ENCODE measurements around the gene HOXA4.

The HOXA4 gene

DNA sequence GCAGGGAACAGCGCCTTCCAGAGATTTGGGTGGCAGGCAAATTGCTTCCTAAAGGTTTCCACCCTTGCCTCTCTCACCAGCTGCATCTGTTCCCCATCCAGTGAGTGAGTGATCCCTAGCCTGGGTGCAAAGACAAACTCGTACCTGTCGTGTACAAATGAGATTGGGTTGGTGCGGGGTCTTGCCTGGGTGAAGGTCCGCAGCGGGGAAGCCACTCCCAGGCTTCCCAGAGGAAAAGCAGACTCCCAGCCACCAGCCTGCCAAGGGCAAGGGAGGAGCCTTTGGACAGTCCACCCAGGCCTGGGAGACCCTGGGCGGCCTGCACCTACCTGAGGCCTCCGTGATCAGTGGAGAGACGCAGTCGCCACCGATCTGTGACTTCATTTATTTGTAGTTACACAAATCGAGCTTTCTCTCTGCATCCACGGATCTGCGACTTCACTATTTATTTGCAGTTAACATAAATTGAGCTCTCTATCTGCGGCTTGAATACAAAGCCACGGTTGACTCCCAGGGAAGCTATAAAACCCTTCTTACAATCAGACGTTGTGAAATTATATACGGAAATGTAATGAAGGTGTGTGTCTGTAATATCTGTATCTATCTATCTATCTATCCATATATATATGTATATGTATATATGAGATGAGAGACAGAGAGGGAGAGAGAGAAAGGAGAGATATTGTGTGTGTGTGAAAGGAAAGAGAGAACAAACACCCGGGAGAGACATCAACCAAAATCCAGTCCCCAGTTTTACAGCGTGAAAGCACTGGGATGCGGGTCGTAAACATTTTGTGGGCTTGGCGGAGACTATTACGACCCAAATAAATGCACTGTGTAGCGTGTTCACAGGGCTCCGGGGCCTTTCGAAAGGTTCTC lies 28.9 kb upstream of the HOXA4 start:
- DNase-seq: peak; percentile 4
- Histone ChIP-seq H3K36me3 (no peaks in the 10 kb centered on the region), H3K27me3 (peaks cover 97% of the 10 kb centered on the region), H3K4me3 (ENCODE audit: low read depth, low read length) (no peak overlapping the region), H3K4me1 (no peaks in the 10 kb centered on the region), H3K9me3 (no peaks in the 10 kb centered on the region)
- TF ChIP-seq, protein P1, sequence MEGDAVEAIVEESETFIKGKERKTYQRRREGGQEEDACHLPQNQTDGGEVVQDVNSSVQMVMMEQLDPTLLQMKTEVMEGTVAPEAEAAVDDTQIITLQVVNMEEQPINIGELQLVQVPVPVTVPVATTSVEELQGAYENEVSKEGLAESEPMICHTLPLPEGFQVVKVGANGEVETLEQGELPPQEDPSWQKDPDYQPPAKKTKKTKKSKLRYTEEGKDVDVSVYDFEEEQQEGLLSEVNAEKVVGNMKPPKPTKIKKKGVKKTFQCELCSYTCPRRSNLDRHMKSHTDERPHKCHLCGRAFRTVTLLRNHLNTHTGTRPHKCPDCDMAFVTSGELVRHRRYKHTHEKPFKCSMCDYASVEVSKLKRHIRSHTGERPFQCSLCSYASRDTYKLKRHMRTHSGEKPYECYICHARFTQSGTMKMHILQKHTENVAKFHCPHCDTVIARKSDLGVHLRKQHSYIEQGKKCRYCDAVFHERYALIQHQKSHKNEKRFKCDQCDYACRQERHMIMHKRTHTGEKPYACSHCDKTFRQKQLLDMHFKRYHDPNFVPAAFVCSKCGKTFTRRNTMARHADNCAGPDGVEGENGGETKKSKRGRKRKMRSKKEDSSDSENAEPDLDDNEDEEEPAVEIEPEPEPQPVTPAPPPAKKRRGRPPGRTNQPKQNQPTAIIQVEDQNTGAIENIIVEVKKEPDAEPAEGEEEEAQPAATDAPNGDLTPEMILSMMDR (IDR thresholded peaks at IDR 0.05; ENCODE audit: low read depth, low read length): no peak

DNA sequence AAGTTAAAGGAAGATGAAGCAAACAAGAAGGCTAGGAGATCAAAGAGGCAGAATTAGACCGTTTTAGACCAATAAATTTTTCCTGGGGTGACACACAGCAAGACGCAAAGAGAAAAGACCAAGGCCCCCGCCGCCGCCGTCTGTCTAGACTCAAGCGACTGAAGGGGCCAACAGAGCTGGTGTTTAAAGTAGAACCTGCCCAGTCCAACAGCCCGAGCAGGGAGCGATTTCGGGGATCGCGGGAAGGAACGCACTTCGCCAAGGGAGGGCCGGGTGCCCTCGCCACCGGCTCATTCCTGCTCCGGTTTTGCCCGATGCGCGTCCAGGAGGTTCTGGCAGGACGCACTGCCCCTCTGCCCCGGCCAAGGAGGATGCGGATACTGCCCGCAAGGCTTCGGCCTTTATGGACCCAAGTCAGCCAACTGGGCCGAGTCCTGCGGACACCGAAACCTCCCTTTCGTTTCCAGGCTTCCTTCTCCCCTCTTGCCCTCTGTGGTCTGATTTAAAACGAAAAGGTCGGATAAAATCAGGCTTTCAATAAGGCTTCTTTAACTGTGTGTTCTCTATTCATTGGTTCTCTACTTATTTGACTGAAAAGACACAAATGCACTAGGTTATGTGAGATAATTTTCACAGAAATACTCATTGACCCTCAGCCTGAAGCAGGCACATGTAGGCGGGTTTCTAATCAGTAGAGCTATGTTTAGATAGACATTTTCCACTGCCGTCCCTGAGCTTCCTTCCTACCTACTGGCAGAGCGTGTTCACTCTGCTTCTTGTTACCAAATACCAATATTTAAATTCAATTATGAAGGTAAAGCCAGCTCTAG lies 28.1 kb upstream of the HOXA4 start:
- Histone ChIP-seq H3K36me3 (no peaks in the 10 kb centered on the region), H3K27me3 (peaks cover 97% of the 10 kb centered on the region), H3K9me3 (no peaks in the 10 kb centered on the region), H3K4me1 (no peaks in the 10 kb centered on the region), H3K4me3 (ENCODE audit: low read depth, low read length) (no peak overlapping the region)
- TF ChIP-seq, protein P1 (IDR thresholded peaks at IDR 0.05; ENCODE audit: low read depth, low read length): no peak
- peak; percentile 4 for DNase-seq

DNA sequence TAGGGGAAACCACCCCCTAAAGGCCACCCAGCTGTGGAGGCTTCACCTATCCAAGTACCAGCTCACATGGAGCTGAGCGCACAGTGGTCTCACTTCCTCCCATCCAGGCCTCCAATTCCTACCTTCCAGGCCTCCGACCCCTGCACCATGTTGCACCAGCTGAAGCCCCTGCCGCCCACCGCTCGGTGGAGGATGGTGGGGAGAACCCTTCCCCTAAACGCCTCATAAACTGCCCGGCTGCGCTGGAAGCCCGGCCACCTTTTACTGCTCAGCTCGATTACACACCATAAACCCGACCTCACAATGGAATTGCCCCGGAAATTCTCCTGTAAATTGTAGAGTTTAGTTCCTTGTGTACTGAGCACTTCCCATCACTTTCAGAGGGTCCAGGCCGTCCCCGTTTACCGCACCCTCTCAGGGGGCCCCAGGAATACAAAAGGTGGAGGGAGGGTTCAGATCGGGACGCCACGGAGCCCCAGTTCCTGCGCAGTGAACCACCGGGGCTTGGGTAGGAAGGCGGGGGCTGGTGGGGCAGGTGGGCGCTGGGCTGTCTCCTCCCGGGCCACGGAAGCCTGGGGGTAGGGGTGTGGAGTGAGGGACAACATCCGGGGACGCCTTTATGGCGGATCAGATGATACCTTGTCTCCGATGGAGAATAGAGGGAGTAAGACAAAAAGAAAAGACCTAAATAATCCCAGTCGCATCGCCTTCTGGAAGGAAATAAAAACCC lies 27.3 kb upstream of the HOXA4 start:
- no peak overlapping the region for H3K4me3 ChIP-seq (ENCODE audit: low read depth, low read length)
- H3K36me3 ChIP-seq: no peaks in the 10 kb centered on the region
- H3K9me3 ChIP-seq: no peaks in the 10 kb centered on the region
- H3K4me1 ChIP-seq: no peaks in the 10 kb centered on the region
- TF ChIP-seq, protein P1 (IDR thresholded peaks at IDR 0.05; ENCODE audit: low read depth, low read length): no peak
- peak; percentile 2 for DNase-seq
- peaks cover 97% of the 10 kb centered on the region for H3K27me3 ChIP-seq

DNA sequence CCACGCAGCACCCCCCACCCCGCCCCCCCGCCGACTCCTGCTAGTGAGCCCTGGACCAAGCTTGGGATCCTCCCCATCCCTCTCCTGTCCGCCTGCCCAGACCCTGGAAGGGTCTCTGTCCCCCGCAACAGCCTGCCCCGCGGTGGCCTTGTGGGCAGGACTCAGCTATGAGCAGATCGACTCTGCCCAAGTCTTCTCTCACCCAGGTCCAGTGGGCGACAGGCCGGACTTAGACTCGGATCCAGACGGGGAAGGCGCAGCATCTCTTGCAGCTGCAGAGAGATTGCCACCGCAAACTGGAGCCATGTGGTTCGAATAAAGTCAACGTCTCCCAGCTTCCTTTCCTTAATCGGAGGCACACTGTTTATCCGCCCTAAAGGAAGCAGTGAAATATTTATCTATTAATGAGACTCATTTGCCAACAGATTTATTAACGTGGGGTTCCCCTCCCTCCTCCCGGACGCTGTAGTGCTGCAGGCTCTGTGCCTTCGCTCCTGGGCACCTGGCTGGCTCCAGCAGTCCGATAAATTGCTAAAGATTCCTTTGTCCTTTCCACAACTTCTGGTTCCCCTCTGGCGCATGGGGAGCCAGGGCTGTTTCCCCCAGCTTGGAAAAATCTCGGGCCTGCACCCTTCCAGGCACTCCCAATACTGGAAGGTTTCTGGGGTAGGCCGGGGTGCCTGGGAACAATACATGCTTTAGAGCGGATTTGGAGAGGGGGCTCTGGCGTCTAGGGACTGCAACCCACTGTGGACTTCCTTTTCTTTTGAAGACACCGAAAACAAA lies 26.6 kb upstream of the HOXA4 start:
- TF ChIP-seq, protein P1 (IDR thresholded peaks at IDR 0.05; ENCODE audit: low read depth, low read length): no peak
- peak; percentile 2 for DNase-seq
- Histone ChIP-seq H3K9me3 (no peaks in the 10 kb centered on the region), H3K36me3 (no peaks in the 10 kb centered on the region), H3K27me3 (peaks cover 97% of the 10 kb centered on the region), H3K4me3 (ENCODE audit: low read depth, low read length) (no peak overlapping the region), H3K4me1 (no peaks in the 10 kb centered on the region)

DNA sequence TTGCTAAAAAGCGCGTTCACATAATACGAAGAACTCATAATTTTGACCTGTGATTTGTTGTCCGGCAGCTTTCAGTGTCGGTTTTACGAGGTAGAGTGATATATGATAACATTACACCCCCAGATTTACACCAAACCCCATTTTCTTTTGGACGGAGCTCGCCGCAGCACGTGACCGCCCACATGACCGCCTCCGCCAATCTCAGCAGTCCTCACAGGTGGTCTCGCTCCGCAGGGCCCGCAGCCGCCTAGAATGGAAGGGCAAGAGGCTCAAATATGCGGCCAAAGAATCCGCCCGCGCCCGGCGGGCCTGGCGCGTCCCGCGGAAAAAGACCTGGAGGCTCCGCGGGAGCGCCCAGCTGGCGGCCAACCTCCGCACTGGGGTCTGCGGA lies 25.9 kb upstream of the HOXA4 start, which contains the start of gene HOXA7:
Gene HOXA7 (minus strand): TSS at position 168 of the 391 bp plus-strand sequence. CDS start 130 bp downstream, at position 38.
- Histone ChIP-seq H3K9me3 (no peaks in the 10 kb centered on the region), H3K4me3 (ENCODE audit: low read depth, low read length) (peak within 1 kb of the TSS; percentile 20; the same call in 1 of the 2 replicates), H3K4me1 (no peaks in the 10 kb centered on the region), H3K36me3 (no peaks in the 10 kb centered on the region), H3K27me3 (peaks cover 98% of the 10 kb centered on the region)
- peak; percentile 11 for DNase-seq
- TF ChIP-seq, protein P1 (IDR thresholded peaks at IDR 0.05; ENCODE audit: low read depth, low read length): no peak
